HG02885 (cell line): ENCODE measurements around the gene ETV1.
A peak's percentile ranks its signal among the peaks of the same experiment; 100 is the strongest.

Experiments used
- ATAC-seq: cut with Tn5 transposase; IDR thresholded peaks from one replicate; pipeline ENCODE4 v1.9.1; 2021; ENCODE audit warnings: mild to moderate bottlenecking; ENCODE audit not compliant: unreplicated experiment, poor library complexity

The ETV1 gene

GRCh38 chr7:13989126-13989948, at the start of gene ETV1:
ETV1 (minus strand) TSS chr7:13989666; CDS start chr7:13989052, 614 bp downstream.
- ATAC-seq = no peak

GRCh38 chr7:14024406-14024805, 34.9 kb upstream of the ETV1 start:
- ATAC-seq = no peak

GRCh38 chr7:14023838-14024237, 34.4 kb upstream of the ETV1 start:
- no peak for ATAC-seq

- no peak for ATAC-seq
Measured at GRCh38 chr7:14023342-14023741, 33.9 kb upstream of the ETV1 start.

- ATAC-seq = no peak
Measured at GRCh38 chr7:14021069-14021468, 31.6 kb upstream of the ETV1 start.

GRCh38 chr7:14020339-14020900, 31.0 kb upstream of the ETV1 start:
- ATAC-seq = no peak

- ATAC-seq = no peak
Measured at GRCh38 chr7:14018751-14019150, 29.3 kb upstream of the ETV1 start.

- ATAC-seq = no peak
Measured at GRCh38 chr7:14016950-14017349, 27.5 kb upstream of the ETV1 start.

GRCh38 chr7:14013898-14014297, 24.4 kb upstream of the ETV1 start:
- no peak for ATAC-seq

- no peak for ATAC-seq
Measured at GRCh38 chr7:14009453-14010418, 20.3 kb upstream of the ETV1 start.

GRCh38 chr7:14001139-14001538, 11.7 kb upstream of the ETV1 start:
- ATAC-seq = no peak

- ATAC-seq = no peak
Measured at GRCh38 chr7:14000247-14000646, 10.8 kb upstream of the ETV1 start.

GRCh38 chr7:13998866-13999265, 9.4 kb upstream of the ETV1 start:
- ATAC-seq = no peak

- ATAC-seq = no peak
Measured at GRCh38 chr7:13992596-13992964, 3.1 kb upstream of the ETV1 start.

GRCh38 chr7:13991791-13992595, 2.5 kb upstream of the ETV1 start:
- no peak for ATAC-seq

- peak; percentile 61 for ATAC-seq
Measured at GRCh38 chr7:13990984-13991790, 1.7 kb upstream of the ETV1 start.

GRCh38 chr7:13990319-13990983, 985 bp upstream of the ETV1 start:
- ATAC-seq = peak; percentile 52

- no peak for ATAC-seq
Measured at GRCh38 chr7:13989949-13990305, 461 bp upstream of the ETV1 start.

GRCh38 chr7:13988731-13989125, 738 bp downstream of the ETV1 start:
- ATAC-seq = no peak
